GM23338 (cell line): ENCODE measurements around the gene FUBP1. TPM values are rescaled to one million over a fixed set of nuclear protein-coding genes. Genes with fewer than 3 reads are reported as not detected.

Experiments used
- ATAC-seq: fragments of 200-7000 bp; cut with Tn5 transposase; 3 replicates; pipeline ENCODE4 v1.9.1; 2020
- DNase-seq: peaks from one replicate; pipeline ENCODE4 v3.0.0-alpha.2; 2015; ENCODE audit warnings: low spot score
- H2AFZ ChIP-seq: fragments of 200-600 bp; sonication (generic); 2 replicates; pipeline ENCODE4 v1.8.0; 2016; ENCODE audit warnings: antibody characterized with exemption, mild to moderate bottlenecking, moderate library complexity
- H3F3A ChIP-seq: fragments of 200-600 bp; sonication (generic); replicated peaks from 2 replicates; pipeline ENCODE4 v1.8.0; 2017; ENCODE audit warnings: antibody characterized with exemption, mixed run types, low read depth
- H3K27ac ChIP-seq: fragments of 200-600 bp; sonication (generic); 2 replicates; pipeline ENCODE4 v1.6.1; 2016; ENCODE audit warnings: low read depth
- H3K27me3 ChIP-seq: fragments of 200-600 bp; sonication (generic); 2 replicates; pipeline ENCODE4 v1.8.0; 2016; ENCODE audit warnings: mild to moderate bottlenecking, mixed run types, moderate library complexity; ENCODE audit not compliant: insufficient read depth
- H3K36me3 ChIP-seq: fragments of 200-600 bp; sonication (generic); 2 replicates; pipeline ENCODE4 v1.8.0; 2016; ENCODE audit warnings: mild to moderate bottlenecking; ENCODE audit not compliant: insufficient read depth
- H3K4me1 ChIP-seq: fragments of 200-600 bp; sonication (generic); 2 replicates; pipeline ENCODE4 v1.8.0; 2016; ENCODE audit warnings: mild to moderate bottlenecking, moderate library complexity; ENCODE audit not compliant: insufficient read depth
- H3K4me2 ChIP-seq: fragments of 200-600 bp; sonication (generic); 2 replicates; pipeline ENCODE4 v1.7.1; 2017; ENCODE audit warnings: mixed run types
- H3K4me3 ChIP-seq: fragments of 200-600 bp; sonication (generic); 2 replicates; pipeline ENCODE4 v1.6.1; 2016; ENCODE audit warnings: mixed run types
- H3K79me2 ChIP-seq: fragments of 200-600 bp; sonication (generic); replicated peaks from 2 replicates; pipeline ENCODE4 v1.8.0; 2017; ENCODE audit warnings: mild to moderate bottlenecking; ENCODE audit not compliant: insufficient read depth
- H3K9me2 ChIP-seq: fragments of 200-600 bp; sonication (generic); 2 replicates; pipeline ENCODE4 v1.8.0; 2017; ENCODE audit not compliant: insufficient read depth
- H4K20me1 ChIP-seq: fragments of 200-600 bp; sonication (generic); replicated peaks from 2 replicates; pipeline ENCODE4 v1.8.0; 2017; ENCODE audit warnings: mild to moderate bottlenecking; ENCODE audit not compliant: insufficient read depth
- H3K27ac Mint-ChIP-seq: 2 replicates; pipeline ENCODE4 v1.8.0; 2020; ENCODE audit warnings: inconsistent platforms, mild to moderate bottlenecking, moderate library complexity, mixed read lengths
- H3K27me3 Mint-ChIP-seq: 3 replicates; pipeline ENCODE4 v1.8.0; 2022; ENCODE audit warnings: low read depth, mild to moderate bottlenecking, moderate library complexity, mixed read lengths, inconsistent platforms; ENCODE audit not compliant: insufficient read depth, poor library complexity
- H3K36me3 Mint-ChIP-seq: 3 replicates; pipeline ENCODE4 v1.8.0; 2021; ENCODE audit warnings: low read depth, mild to moderate bottlenecking, inconsistent platforms, moderate library complexity, mixed read lengths
- H3K4me1 Mint-ChIP-seq: 3 replicates; pipeline ENCODE4 v1.8.0; 2020; ENCODE audit warnings: mild to moderate bottlenecking, inconsistent platforms, mixed read lengths
- H3K4me3 Mint-ChIP-seq: 3 replicates; pipeline ENCODE4 v1.8.0; 2021; ENCODE audit warnings: moderate library complexity, mild to moderate bottlenecking, inconsistent platforms, mixed read lengths
- H3K9me3 Mint-ChIP-seq: 3 replicates; pipeline ENCODE4 v1.8.0; 2020; ENCODE audit warnings: moderate library complexity, mild to moderate bottlenecking, inconsistent platforms, mixed read lengths
- CREB1 ChIP-seq: fragments of 250-450 bp; sonication (Bioruptor Pico); IDR thresholded peaks from 2 replicates; pipeline ENCODE4 v1.5.0; 2020; ENCODE audit warnings: low read depth, mild to moderate bottlenecking, moderate library complexity
- CTCF ChIP-seq, 2 experiments: fragments of 200-600 bp in 1 of 2; sonication (generic) in 1 of 2; conservative IDR thresholded peaks; 2 replicates each; pipeline versions ENCODE4 v1.5.1 to v1.6.1; 2016 to 2017; ENCODE audit warnings: antibody characterized with exemption in 2 of 2, low read depth in 2 of 2, mild to moderate bottlenecking in 2 of 2, moderate library complexity in 1 of 2
- ETS1 ChIP-seq: IDR thresholded peaks from 2 replicates; pipeline ENCODE4 v1.6.1; 2016; ENCODE audit warnings: antibody characterized with exemption
- EZH2 ChIP-seq: fragments of 200-600 bp; sonication (generic); IDR thresholded peaks from one replicate; pipeline ENCODE4 v1.8.0; 2017; ENCODE audit warnings: antibody characterized with exemption, mild to moderate bottlenecking, low read depth; ENCODE audit not compliant: unreplicated experiment
- EZH2phosphoT487 ChIP-seq: fragments of 200-600 bp; sonication (generic); IDR thresholded peaks from one replicate; pipeline ENCODE4 v1.8.1; 2018; ENCODE audit warnings: antibody characterized with exemption; ENCODE audit not compliant: unreplicated experiment
- JUNB ChIP-seq: IDR thresholded peaks from one replicate; pipeline ENCODE4 v1.6.1; 2016; ENCODE audit warnings: antibody characterized with exemption; ENCODE audit not compliant: unreplicated experiment
- NANOG ChIP-seq: IDR thresholded peaks from 2 replicates; pipeline ENCODE4 v1.6.1; 2016; ENCODE audit warnings: antibody characterized with exemption, borderline replicate concordance
- POLR2AphosphoS5 ChIP-seq: IDR thresholded peaks from 2 replicates; pipeline ENCODE4 v1.6.1; 2016; ENCODE audit warnings: antibody characterized with exemption, low read depth
- STAT1 ChIP-seq: IDR thresholded peaks from one replicate; pipeline ENCODE4 v1.6.1; 2016; ENCODE audit warnings: antibody characterized with exemption; ENCODE audit not compliant: unreplicated experiment
- ZNF114 ChIP-seq: fragments of 250-450 bp; sonication (Bioruptor Pico); IDR thresholded peaks from 2 replicates; pipeline ENCODE4 v1.5.0; 2020; ENCODE audit warnings: mild to moderate bottlenecking, moderate library complexity
- ZNF331 ChIP-seq: fragments of 250-450 bp; sonication (Bioruptor Pico); IDR thresholded peaks from 2 replicates; pipeline ENCODE4 v1.5.0; 2020; ENCODE audit warnings: low read depth, mild to moderate bottlenecking, moderate library complexity
- polyA plus RNA-seq: library from polyadenylated mRNA; unstranded; fragments of >200 nt; fragmentation: Nextera tagmentation; extraction: Ambion mirVana; gene quantifications from 2 replicates; pipeline ENCODE4 v1.2.1, GENCODE V29; 2016
- total RNA-seq: library from RNA; depleted of rRNA; stranded (reverse); fragments of >200 nt; shearing (Covaris generic); gene quantifications from 2 replicates; pipeline ENCODE4 v1.2.3, GENCODE V29; 2014
- TF ChIP-seq, protein P1 (sequence below): fragments of 250-450 bp; sonication (Bioruptor Pico); IDR thresholded peaks from 2 replicates; pipeline ENCODE4 v1.5.0; 2020; ENCODE audit warnings: mild to moderate bottlenecking, moderate library complexity
- TF ChIP-seq, protein P2 (sequence below): IDR thresholded peaks from one replicate; pipeline ENCODE4 v1.6.1; 2018; ENCODE audit warnings: antibody characterized with exemption; ENCODE audit not compliant: unreplicated experiment

FUBP1 gene
- total and polyA plus RNA-seq, 2 experiments from 2014 or later, result 212 to 308 TPM

DNA sequence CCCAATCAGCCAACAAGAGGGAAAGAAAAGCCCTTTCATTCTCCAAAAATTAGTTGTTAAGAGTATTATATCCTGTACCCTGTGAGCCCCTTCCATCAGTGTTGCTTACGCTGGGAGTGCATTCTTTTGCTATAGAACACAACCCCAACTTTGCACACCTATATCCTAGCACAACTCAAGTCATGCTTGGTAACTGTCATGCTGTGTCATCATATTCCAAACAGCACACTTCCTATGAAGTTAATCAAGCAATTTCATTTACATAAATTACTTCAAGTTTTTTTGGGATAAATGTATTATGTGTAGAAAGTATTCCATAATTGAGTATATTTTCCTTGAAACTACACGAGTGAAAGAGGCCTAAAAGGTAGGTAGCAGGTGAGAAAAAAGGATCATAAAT, 20.0 kb downstream of the FUBP1 start:
- ATAC-seq, result no peak
- Histone ChIP-seq H3K79me2 (peaks cover 80% of the 10 kb centered on the region), H3K4me3 (no peak overlapping the region), H3K4me1 (no peaks in the 10 kb centered on the region), H3K36me3 (peaks cover 96% of the 10 kb centered on the region), H3K27me3 (no peaks in the 10 kb centered on the region), H4K20me1 (peaks cover 62% of the 10 kb centered on the region), H3K4me2 (no peak overlapping the region), H3F3A (peaks cover 5% of the 10 kb centered on the region; the same call in 1 of the 2 replicates), H3K27ac (no peak overlapping the region), H3K9me2 (no peaks in the 10 kb centered on the region), H2AFZ (no peak overlapping the region)
- H3K36me3 Mint-ChIP-seq, result peaks cover 94% of the 10 kb centered on the region
- H3K4me1 Mint-ChIP-seq, result no peaks in the 10 kb centered on the region
- no peak overlapping the region for H3K4me3 Mint-ChIP-seq
- TF ChIP-seq POLR2AphosphoS5 (no peak), ZNF114 (CRISPR knock-in tag) (no peak), NANOG (no peak), EZH2 (no peak), CTCF (conservative IDR thresholded peaks at IDR 0.05; ENCODE audit: low read depth in 2 of 2) (no peak), STAT1 (no peak), CREB1 (CRISPR knock-in tag) (no peak), EZH2phosphoT487 (no peak), ZNF331 (CRISPR knock-in tag) (no peak), ETS1 (no peak), JUNB (no peak)
- TF ChIP-seq, protein P1, sequence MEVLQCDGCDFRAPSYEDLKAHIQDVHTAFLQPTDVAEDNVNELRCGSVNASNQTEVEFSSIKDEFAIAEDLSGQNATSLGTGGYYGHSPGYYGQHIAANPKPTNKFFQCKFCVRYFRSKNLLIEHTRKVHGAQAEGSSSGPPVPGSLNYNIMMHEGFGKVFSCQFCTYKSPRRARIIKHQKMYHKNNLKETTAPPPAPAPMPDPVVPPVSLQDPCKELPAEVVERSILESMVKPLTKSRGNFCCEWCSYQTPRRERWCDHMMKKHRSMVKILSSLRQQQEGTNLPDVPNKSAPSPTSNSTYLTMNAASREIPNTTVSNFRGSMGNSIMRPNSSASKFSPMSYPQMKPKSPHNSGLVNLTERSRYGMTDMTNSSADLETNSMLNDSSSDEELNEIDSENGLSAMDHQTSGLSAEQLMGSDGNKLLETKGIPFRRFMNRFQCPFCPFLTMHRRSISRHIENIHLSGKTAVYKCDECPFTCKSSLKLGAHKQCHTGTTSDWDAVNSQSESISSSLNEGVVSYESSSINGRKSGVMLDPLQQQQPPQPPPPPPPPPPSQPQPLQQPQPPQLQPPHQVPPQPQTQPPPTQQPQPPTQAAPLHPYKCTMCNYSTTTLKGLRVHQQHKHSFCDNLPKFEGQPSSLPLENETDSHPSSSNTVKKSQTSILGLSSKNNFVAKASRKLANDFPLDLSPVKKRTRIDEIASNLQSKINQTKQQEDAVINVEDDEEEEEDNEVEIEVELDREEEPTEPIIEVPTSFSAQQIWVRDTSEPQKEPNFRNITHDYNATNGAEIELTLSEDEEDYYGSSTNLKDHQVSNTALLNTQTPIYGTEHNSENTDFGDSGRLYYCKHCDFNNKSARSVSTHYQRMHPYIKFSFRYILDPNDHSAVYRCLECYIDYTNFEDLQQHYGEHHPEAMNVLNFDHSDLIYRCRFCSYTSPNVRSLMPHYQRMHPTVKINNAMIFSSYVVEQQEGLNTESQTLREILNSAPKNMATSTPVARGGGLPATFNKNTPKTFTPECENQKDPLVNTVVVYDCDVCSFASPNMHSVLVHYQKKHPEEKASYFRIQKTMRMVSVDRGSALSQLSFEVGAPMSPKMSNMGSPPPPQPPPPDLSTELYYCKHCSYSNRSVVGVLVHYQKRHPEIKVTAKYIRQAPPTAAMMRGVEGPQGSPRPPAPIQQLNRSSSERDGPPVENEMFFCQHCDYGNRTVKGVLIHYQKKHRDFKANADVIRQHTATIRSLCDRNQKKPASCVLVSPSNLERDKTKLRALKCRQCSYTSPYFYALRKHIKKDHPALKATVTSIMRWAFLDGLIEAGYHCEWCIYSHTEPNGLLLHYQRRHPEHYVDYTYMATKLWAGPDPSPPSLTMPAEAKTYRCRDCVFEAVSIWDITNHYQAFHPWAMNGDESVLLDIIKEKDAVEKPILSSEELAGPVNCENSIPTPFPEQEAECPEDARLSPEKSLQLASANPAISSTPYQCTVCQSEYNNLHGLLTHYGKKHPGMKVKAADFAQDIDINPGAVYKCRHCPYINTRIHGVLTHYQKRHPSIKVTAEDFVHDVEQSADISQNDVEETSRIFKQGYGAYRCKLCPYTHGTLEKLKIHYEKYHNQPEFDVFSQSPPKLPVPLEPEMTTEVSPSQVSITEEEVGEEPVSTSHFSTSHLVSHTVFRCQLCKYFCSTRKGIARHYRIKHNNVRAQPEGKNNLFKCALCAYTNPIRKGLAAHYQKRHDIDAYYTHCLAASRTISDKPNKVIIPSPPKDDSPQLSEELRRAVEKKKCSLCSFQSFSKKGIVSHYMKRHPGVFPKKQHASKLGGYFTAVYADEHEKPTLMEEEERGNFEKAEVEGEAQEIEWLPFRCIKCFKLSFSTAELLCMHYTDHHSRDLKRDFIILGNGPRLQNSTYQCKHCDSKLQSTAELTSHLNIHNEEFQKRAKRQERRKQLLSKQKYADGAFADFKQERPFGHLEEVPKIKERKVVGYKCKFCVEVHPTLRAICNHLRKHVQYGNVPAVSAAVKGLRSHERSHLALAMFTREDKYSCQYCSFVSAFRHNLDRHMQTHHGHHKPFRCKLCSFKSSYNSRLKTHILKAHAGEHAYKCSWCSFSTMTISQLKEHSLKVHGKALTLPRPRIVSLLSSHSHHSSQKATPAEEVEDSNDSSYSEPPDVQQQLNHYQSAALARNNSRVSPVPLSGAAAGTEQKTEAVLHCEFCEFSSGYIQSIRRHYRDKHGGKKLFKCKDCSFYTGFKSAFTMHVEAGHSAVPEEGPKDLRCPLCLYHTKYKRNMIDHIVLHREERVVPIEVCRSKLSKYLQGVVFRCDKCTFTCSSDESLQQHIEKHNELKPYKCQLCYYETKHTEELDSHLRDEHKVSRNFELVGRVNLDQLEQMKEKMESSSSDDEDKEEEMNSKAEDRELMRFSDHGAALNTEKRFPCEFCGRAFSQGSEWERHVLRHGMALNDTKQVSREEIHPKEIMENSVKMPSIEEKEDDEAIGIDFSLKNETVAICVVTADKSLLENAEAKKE, result no peak
- TF ChIP-seq, protein P2, sequence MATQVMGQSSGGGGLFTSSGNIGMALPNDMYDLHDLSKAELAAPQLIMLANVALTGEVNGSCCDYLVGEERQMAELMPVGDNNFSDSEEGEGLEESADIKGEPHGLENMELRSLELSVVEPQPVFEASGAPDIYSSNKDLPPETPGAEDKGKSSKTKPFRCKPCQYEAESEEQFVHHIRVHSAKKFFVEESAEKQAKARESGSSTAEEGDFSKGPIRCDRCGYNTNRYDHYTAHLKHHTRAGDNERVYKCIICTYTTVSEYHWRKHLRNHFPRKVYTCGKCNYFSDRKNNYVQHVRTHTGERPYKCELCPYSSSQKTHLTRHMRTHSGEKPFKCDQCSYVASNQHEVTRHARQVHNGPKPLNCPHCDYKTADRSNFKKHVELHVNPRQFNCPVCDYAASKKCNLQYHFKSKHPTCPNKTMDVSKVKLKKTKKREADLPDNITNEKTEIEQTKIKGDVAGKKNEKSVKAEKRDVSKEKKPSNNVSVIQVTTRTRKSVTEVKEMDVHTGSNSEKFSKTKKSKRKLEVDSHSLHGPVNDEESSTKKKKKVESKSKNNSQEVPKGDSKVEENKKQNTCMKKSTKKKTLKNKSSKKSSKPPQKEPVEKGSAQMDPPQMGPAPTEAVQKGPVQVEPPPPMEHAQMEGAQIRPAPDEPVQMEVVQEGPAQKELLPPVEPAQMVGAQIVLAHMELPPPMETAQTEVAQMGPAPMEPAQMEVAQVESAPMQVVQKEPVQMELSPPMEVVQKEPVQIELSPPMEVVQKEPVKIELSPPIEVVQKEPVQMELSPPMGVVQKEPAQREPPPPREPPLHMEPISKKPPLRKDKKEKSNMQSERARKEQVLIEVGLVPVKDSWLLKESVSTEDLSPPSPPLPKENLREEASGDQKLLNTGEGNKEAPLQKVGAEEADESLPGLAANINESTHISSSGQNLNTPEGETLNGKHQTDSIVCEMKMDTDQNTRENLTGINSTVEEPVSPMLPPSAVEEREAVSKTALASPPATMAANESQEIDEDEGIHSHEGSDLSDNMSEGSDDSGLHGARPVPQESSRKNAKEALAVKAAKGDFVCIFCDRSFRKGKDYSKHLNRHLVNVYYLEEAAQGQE, result no peak
- H3K27ac Mint-ChIP-seq, result peak overlapping the region; percentile 4
- H3K9me3 Mint-ChIP-seq, result no peaks in the 10 kb centered on the region
- no peaks in the 10 kb centered on the region for H3K27me3 Mint-ChIP-seq
- DNase-seq, result no peak
